ENCODE results near the gene TMEM69. TPM values are rescaled to one million over a fixed set of nuclear protein-coding genes. Genes with fewer than 3 reads are reported as not detected.
A peak's percentile ranks its signal among the peaks of the same experiment; 100 is the strongest.

TMEM69 gene
- total RNA-seq, 2 donors from 2014 or later, result 25.1 to 28.1 TPM

DNA sequence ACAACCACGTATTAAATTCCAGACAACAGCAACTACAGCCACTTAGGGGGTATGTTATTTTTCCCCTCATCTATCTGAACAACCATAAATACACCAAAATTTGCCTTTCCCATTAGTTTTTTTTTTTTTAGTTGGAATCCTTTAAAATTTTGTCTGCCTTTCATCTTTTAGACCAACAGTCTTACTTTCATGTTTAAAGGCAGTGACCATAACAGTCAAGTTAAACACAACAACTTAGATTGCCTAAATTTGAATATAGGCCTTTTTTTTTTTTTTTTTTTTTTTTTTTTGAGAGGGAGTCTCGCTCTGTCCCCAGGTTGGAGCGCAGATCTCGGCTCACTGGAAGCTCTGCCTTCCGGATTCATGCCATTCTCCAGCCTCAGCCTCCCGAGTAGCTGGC, 5.0 kb upstream of the TMEM69 start:
- H3K4me3 Mint-ChIP-seq, result peak overlapping the region; percentile 22

DNA sequence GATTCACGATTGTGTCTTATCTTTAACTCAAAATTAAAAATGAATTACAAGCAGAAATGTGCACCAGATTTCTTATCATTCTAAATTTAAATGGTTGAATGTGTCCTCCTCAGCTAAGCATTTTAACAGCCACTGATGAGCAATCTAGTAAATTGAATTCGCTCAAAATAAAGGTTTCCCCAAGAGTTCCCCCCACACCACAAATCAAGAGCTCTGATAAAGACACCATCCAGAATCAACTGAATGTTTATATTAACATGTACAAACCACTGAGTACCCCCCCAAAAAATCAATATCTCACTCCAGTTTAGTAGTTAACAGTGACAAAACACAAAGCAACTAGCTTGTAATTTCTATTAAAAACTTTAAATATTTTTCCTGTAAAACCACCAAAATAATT, 3.6 kb upstream of the TMEM69 start:
- no peaks in the 10 kb centered on the region for H3K36me3 ChIP-seq (ENCODE audit: control insufficient read depth, insufficient read depth, low read length)
- peaks cover 4% of the 10 kb centered on the region for H3K36me3 Mint-ChIP-seq (ENCODE audit: low read depth)
- no peaks in the 10 kb centered on the region for H3K27me3 ChIP-seq (ENCODE audit: control insufficient read depth, insufficient read depth, low read length, poor library complexity, severe bottlenecking)
- peaks cover 4% of the 10 kb centered on the region for H3K4me1 ChIP-seq (ENCODE audit: control insufficient read depth, insufficient read depth, low read length)
- peak overlapping the region; percentile 99 for H3K4me3 ChIP-seq (ENCODE audit: low read length)
- no peaks in the 10 kb centered on the region for H3K27me3 Mint-ChIP-seq (ENCODE audit: insufficient read depth)
- H3K27ac ChIP-seq (ENCODE audit: low read depth, low read length), result no peak overlapping the region
- no peaks in the 10 kb centered on the region for H3K9me3 ChIP-seq (ENCODE audit: control insufficient read depth, low read length)
- peak overlapping the region; percentile 74 for H3K27ac Mint-ChIP-seq
- peak overlapping the region; percentile 93 for H3K4me3 Mint-ChIP-seq
- TF ChIP-seq, protein P1, sequence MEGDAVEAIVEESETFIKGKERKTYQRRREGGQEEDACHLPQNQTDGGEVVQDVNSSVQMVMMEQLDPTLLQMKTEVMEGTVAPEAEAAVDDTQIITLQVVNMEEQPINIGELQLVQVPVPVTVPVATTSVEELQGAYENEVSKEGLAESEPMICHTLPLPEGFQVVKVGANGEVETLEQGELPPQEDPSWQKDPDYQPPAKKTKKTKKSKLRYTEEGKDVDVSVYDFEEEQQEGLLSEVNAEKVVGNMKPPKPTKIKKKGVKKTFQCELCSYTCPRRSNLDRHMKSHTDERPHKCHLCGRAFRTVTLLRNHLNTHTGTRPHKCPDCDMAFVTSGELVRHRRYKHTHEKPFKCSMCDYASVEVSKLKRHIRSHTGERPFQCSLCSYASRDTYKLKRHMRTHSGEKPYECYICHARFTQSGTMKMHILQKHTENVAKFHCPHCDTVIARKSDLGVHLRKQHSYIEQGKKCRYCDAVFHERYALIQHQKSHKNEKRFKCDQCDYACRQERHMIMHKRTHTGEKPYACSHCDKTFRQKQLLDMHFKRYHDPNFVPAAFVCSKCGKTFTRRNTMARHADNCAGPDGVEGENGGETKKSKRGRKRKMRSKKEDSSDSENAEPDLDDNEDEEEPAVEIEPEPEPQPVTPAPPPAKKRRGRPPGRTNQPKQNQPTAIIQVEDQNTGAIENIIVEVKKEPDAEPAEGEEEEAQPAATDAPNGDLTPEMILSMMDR (conservative IDR thresholded peaks at IDR 0.05), result no peak
- H3K4me1 Mint-ChIP-seq, result peaks cover 40% of the 10 kb centered on the region
- peak overlapping the region; percentile 99 for H3K9ac ChIP-seq (ENCODE audit: extremely low read depth, low read length, poor library complexity, severe bottlenecking)
- 81% methylated on average over 2 of the region's 2 CpGs; no CpG with 5 or more reads in 1 of the 2 experiments for WGBS, 2 experiments (ENCODE audit: insufficient coverage in 1 of 2, insufficient read length in 1 of 2)
- DNase-seq, result no peak
- H3K9me3 Mint-ChIP-seq, result no peaks in the 10 kb centered on the region

More for the DNA sequence above, 5.0 kb upstream of the TMEM69 start:
- DNase-seq, result no peak
- no peak overlapping the region for H3K9ac ChIP-seq (ENCODE audit: extremely low read depth, low read length, poor library complexity, severe bottlenecking)
- no peak overlapping the region for H3K27ac ChIP-seq (ENCODE audit: low read depth, low read length)
- H3K9me3 ChIP-seq (ENCODE audit: control insufficient read depth, low read length), result no peaks in the 10 kb centered on the region
- 86 to 94% methylated on average over 5 to 6 of the region's 6 CpGs for WGBS, 2 experiments (ENCODE audit: insufficient coverage in 1 of 2, insufficient read length in 1 of 2)
- Mint-ChIP-seq H3K27ac (no peak overlapping the region), H3K9me3 (no peaks in the 10 kb centered on the region), H3K36me3 (ENCODE audit: low read depth) (peaks cover 4% of the 10 kb centered on the region), H3K4me1 (peaks cover 47% of the 10 kb centered on the region), H3K27me3 (ENCODE audit: insufficient read depth) (no peaks in the 10 kb centered on the region)
- H3K4me3 ChIP-seq (ENCODE audit: low read length), result peak overlapping the region; percentile 58
- TF ChIP-seq, protein P1 (conservative IDR thresholded peaks at IDR 0.05), result no peak
- H3K27me3 ChIP-seq (ENCODE audit: control insufficient read depth, insufficient read depth, low read length, poor library complexity, severe bottlenecking), result no peaks in the 10 kb centered on the region
- peaks cover 4% of the 10 kb centered on the region for H3K4me1 ChIP-seq (ENCODE audit: control insufficient read depth, insufficient read depth, low read length)
- no peaks in the 10 kb centered on the region for H3K36me3 ChIP-seq (ENCODE audit: control insufficient read depth, insufficient read depth, low read length)

DNA sequence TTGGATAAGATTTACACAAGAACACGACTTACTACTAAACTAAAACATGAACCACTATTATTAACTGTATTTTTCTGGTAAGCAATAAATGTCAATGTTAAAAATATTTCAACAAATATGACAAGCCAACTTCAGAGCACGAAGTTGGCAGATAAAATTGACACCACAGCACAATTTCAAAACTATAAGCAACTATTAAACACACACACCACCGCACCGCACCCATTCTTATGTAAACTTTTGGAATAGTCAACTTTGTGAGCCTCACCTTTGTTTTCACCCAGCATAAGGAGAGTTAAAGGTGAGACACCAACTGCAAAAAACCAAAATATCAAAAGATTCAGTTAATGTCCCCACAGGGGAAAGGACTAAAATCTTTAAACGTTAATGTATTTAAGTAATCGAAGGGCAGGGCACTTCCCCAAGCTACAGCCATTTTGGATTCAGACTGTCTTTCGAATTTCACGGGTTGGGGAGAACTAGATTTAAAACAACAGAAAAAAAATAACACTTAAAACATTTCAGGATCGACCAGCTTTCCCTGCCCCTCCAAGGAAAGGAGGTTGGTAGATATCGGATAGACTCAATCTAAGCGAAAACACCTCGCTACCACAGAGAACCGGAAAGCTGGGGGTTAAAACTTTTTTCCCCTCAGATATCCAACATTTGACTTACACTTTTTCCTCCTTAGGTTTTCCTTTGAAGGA, 2.5 kb upstream of the TMEM69 start:
- Mint-ChIP-seq H3K27me3 (ENCODE audit: insufficient read depth) (no peaks in the 10 kb centered on the region), H3K36me3 (ENCODE audit: low read depth) (peaks cover 9% of the 10 kb centered on the region), H3K9me3 (no peaks in the 10 kb centered on the region), H3K27ac (peak overlapping the region; percentile 99), H3K4me1 (peaks cover 39% of the 10 kb centered on the region), H3K4me3 (peak overlapping the region; percentile 93)
- H3K9ac ChIP-seq (ENCODE audit: extremely low read depth, low read length, poor library complexity, severe bottlenecking), result peak overlapping the region; percentile 99
- TF ChIP-seq, protein P1 (conservative IDR thresholded peaks at IDR 0.05), result no peak
- peak overlapping the region; percentile 93 for H3K27ac ChIP-seq (ENCODE audit: low read depth, low read length)
- peak overlapping the region; percentile 99 for H3K4me3 ChIP-seq (ENCODE audit: low read length)
- H3K4me1 ChIP-seq (ENCODE audit: control insufficient read depth, insufficient read depth, low read length), result peaks cover 4% of the 10 kb centered on the region
- no peak for DNase-seq
- no peaks in the 10 kb centered on the region for H3K27me3 ChIP-seq (ENCODE audit: control insufficient read depth, insufficient read depth, low read length, poor library complexity, severe bottlenecking)
- H3K36me3 ChIP-seq (ENCODE audit: control insufficient read depth, insufficient read depth, low read length), result peaks cover 8% of the 10 kb centered on the region
- WGBS, 2 experiments (ENCODE audit: insufficient coverage in 1 of 2, insufficient read length in 1 of 2), result 0 to 1% methylated on average over 5 to 13 of the region's 13 CpGs
- no peaks in the 10 kb centered on the region for H3K9me3 ChIP-seq (ENCODE audit: control insufficient read depth, low read length)

Measured in endodermal cell (in vitro differentiated cells).